Neural cell (in vitro differentiated cells): ENCODE data around the gene ROCK2. TPM values are rescaled to one million over a fixed set of nuclear protein-coding genes. Genes with fewer than 3 reads are reported as not detected.

Experiments used
- H2AFZ ChIP-seq: fragments of 200-600, 300-800 bp; sonication (generic), shearing (Covaris generic); 2 replicates; pipeline ENCODE4 v1.6.0; 2014; ENCODE audit warnings: low read depth, mild to moderate bottlenecking, antibody characterized with exemption, low read length, moderate library complexity
- H3F3A ChIP-seq: fragments of 200-600 bp; shearing (Covaris generic); 2 replicates; pipeline ENCODE4 v1.6.1; 2016; ENCODE audit warnings: mild to moderate bottlenecking, moderate library complexity, mixed read lengths, antibody characterized with exemption, low read length; ENCODE audit not compliant: insufficient read depth, poor library complexity, severe bottlenecking
- H3K27ac ChIP-seq: fragments of 200-600, 300-800 bp; sonication (generic), shearing (Covaris generic); 2 replicates; pipeline ENCODE4 v1.5.1; 2014; ENCODE audit warnings: mild to moderate bottlenecking, low read length, moderate library complexity
- H3K27me3 ChIP-seq: fragments of 300-800, 200-600 bp; sonication (generic), shearing (Covaris generic); 2 replicates; pipeline ENCODE4 v1.6.0; 2014; ENCODE audit warnings: mild to moderate bottlenecking, low read depth, low read length, moderate library complexity; ENCODE audit not compliant: insufficient read depth
- H3K36me3 ChIP-seq: fragments of 300-800, 200-600 bp; sonication (generic), shearing (Covaris generic); 2 replicates; pipeline ENCODE4 v1.5.1; 2014; ENCODE audit warnings: mild to moderate bottlenecking, antibody characterized with exemption, low read length, moderate library complexity; ENCODE audit not compliant: insufficient read depth
- H3K4me2 ChIP-seq: fragments of 300-800, 200-600 bp; sonication (generic), shearing (Covaris generic); 2 replicates; pipeline ENCODE4 v1.6.0; 2014; ENCODE audit warnings: mild to moderate bottlenecking, low read length
- H3K4me3 ChIP-seq: fragments of 300-800, 200-600 bp; sonication (generic), shearing (Covaris generic); 2 replicates; pipeline ENCODE4 v1.5.1; 2014; ENCODE audit warnings: mild to moderate bottlenecking, low read length, moderate library complexity
- H3K79me2 ChIP-seq: fragments of 200-600 bp; shearing (Covaris generic); replicated peaks from 2 replicates; pipeline ENCODE4 v1.6.0; 2014; ENCODE audit warnings: mild to moderate bottlenecking, low read length, moderate library complexity; ENCODE audit not compliant: insufficient read depth
- H3K9ac ChIP-seq: fragments of 300-800, 200-600 bp; sonication (generic), shearing (Covaris generic); 2 replicates; pipeline ENCODE4 v1.6.1; 2016; ENCODE audit warnings: mild to moderate bottlenecking, low read length, mixed read lengths
- H3K9me2 ChIP-seq: fragments of 200-600 bp; shearing (Covaris generic); 2 replicates; pipeline ENCODE4 v1.6.1; 2016; ENCODE audit warnings: mild to moderate bottlenecking, low read length, mixed read lengths; ENCODE audit not compliant: insufficient read depth
- H3K9me3 ChIP-seq: fragments of 200-600, 300-800 bp; sonication (generic), shearing (Covaris generic); 2 replicates; pipeline ENCODE4 v1.6.1; 2016; ENCODE audit warnings: mild to moderate bottlenecking, mixed run types, low read length, moderate library complexity, mixed read lengths
- H4K20me1 ChIP-seq: fragments of 200-600 bp; shearing (Covaris generic); 2 replicates; pipeline ENCODE4 v1.6.1; 2016; ENCODE audit warnings: mild to moderate bottlenecking, mixed run types; ENCODE audit not compliant: insufficient read depth
- EP300 ChIP-seq: fragments of 450-650 bp; conservative IDR thresholded peaks from 2 replicates; pipeline ENCODE4 v1.6.1; 2014; ENCODE audit warnings: antibody characterized with exemption, mild to moderate bottlenecking, moderate library complexity; ENCODE audit not compliant: poor library complexity, severe bottlenecking
- EZH2 ChIP-seq: fragments of 200-600, 300-800 bp; shearing (Covaris generic), sonication (generic); IDR thresholded peaks from 2 replicates; pipeline ENCODE4 v1.6.1; 2014; ENCODE audit warnings: antibody characterized with exemption, low read length, borderline replicate concordance, mild to moderate bottlenecking; ENCODE audit not compliant: insufficient read depth, poor library complexity, severe bottlenecking
- MXI1 ChIP-seq: fragments of 450-650 bp; conservative IDR thresholded peaks from 2 replicates; pipeline ENCODE4 v1.6.1; 2014; ENCODE audit warnings: antibody characterized with exemption, mild to moderate bottlenecking; ENCODE audit not compliant: poor library complexity, severe bottlenecking
- POLR2AphosphoS5 ChIP-seq: IDR thresholded peaks from 2 replicates; pipeline ENCODE4 v1.6.1; 2012
- RAD21 ChIP-seq: fragments of 450-650 bp; conservative IDR thresholded peaks from 2 replicates; pipeline ENCODE4 v1.6.1; 2014; ENCODE audit warnings: antibody characterized with exemption, mild to moderate bottlenecking, moderate library complexity
- REST ChIP-seq: IDR thresholded peaks from 2 replicates; pipeline ENCODE4 v1.6.1; 2012; ENCODE audit warnings: borderline replicate concordance
- SMC3 ChIP-seq: fragments of 450-650 bp; conservative IDR thresholded peaks from 2 replicates; pipeline ENCODE4 v1.6.1; 2014; ENCODE audit warnings: antibody characterized with exemption, mild to moderate bottlenecking, moderate library complexity; ENCODE audit not compliant: poor library complexity
- TAF1 ChIP-seq: IDR thresholded peaks from 2 replicates; pipeline ENCODE4 v1.6.1; 2012; ENCODE audit warnings: low read depth
- polyA plus RNA-seq: library from polyadenylated mRNA; depleted of rRNA; stranded (reverse); fragments of >200 nt; gene quantifications from 2 replicates; pipeline ENCODE4 v1.2.3, GENCODE V29; 2014
- TF ChIP-seq, protein P1 (sequence below): fragments of 450-650 bp; IDR thresholded peaks from 2 replicates; pipeline ENCODE4 v1.5.1; 2014; ENCODE audit warnings: antibody characterized with exemption, mild to moderate bottlenecking, moderate library complexity; ENCODE audit not compliant: poor library complexity, severe bottlenecking

ROCK2 gene
- polyA plus RNA-seq, 1 donor from 2014 or later, result 25.7 TPM

DNA sequence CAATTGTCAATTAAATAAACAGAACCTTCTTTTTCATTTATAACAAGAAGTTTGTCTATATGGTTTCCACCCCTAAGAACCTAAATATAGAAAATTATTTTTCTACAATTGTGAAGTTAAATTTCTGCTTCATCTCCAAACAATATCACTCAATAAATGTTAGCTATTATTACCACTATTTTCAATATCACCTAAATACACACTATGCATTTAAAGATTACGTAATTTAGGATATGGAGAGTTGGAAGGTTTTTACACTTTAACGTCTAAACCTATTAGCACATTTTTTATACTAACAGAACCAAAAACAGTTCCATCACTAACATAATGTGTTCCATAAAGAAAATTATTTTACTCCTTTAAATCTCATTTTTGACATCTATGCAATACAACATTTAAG is 48.0 kb downstream of the ROCK2 start:
- no peaks in the 10 kb centered on the region for H3K9me3 ChIP-seq
- no peak for TF ChIP-seq EZH2
- TF ChIP-seq POLR2AphosphoS5, result no peak
- TF ChIP-seq, protein P1, sequence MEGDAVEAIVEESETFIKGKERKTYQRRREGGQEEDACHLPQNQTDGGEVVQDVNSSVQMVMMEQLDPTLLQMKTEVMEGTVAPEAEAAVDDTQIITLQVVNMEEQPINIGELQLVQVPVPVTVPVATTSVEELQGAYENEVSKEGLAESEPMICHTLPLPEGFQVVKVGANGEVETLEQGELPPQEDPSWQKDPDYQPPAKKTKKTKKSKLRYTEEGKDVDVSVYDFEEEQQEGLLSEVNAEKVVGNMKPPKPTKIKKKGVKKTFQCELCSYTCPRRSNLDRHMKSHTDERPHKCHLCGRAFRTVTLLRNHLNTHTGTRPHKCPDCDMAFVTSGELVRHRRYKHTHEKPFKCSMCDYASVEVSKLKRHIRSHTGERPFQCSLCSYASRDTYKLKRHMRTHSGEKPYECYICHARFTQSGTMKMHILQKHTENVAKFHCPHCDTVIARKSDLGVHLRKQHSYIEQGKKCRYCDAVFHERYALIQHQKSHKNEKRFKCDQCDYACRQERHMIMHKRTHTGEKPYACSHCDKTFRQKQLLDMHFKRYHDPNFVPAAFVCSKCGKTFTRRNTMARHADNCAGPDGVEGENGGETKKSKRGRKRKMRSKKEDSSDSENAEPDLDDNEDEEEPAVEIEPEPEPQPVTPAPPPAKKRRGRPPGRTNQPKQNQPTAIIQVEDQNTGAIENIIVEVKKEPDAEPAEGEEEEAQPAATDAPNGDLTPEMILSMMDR, result no peak
- no peak for TF ChIP-seq TAF1
- no peak for TF ChIP-seq RAD21
- TF ChIP-seq MXI1, result no peak
- TF ChIP-seq REST, result no peak
- no peak for TF ChIP-seq SMC3
- no peak for TF ChIP-seq EP300
- H3K9ac ChIP-seq, result no peak overlapping the region
- no peaks in the 10 kb centered on the region for H3F3A ChIP-seq
- H3K4me2 ChIP-seq, result no peak overlapping the region
- no peaks in the 10 kb centered on the region for H4K20me1 ChIP-seq
- H3K27me3 ChIP-seq, result no peaks in the 10 kb centered on the region
- H3K79me2 ChIP-seq, result peaks cover 65% of the 10 kb centered on the region
- no peak overlapping the region for H3K27ac ChIP-seq
- H3K4me3 ChIP-seq, result no peak overlapping the region
- no peaks in the 10 kb centered on the region for H3K36me3 ChIP-seq
- no peaks in the 10 kb centered on the region for H3K9me2 ChIP-seq
- H2AFZ ChIP-seq, result no peak overlapping the region

DNA sequence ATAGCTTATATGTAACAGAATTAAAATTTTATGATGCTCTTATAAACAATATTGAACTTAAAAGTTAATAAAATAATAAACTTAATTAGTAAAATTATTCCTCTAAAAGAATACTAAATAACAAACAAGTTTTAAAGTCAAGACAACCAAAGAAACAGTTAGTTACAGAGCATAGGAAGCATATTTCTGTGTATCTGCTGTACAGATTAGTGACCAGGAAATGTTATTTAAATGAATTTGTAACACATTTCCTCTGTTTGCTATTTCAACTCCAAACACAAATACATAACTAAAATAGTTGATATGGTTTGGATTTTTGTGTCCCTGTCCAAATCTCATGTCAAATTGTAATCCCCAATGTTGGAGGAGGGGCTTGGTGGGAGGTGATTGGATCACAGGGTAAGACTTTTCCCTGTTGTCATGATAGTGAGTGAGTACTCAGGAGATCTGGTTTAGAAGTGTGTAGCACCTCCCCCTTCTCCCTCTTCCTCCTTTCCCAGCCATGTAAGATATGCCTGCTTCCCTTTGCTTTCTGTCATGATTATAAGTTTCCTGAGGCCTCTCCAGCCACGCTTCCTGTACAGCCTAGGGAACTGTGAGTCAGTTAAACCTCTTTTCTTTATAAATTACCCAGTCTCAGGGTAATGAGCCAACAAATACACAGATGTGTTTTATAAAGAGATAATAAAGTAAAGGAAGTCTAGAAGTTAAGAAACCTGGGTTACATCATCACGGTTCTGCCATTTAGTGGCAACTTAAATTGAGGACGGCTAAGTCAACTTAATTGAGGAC is 51.8 kb downstream of the ROCK2 start:
- no peaks in the 10 kb centered on the region for H4K20me1 ChIP-seq
- no peaks in the 10 kb centered on the region for H3K27me3 ChIP-seq
- H2AFZ ChIP-seq, result no peak overlapping the region
- no peak overlapping the region for H3K4me2 ChIP-seq
- H3K27ac ChIP-seq, result no peak overlapping the region
- H3K79me2 ChIP-seq, result peaks cover 72% of the 10 kb centered on the region
- no peak for TF ChIP-seq RAD21
- H3K36me3 ChIP-seq, result no peaks in the 10 kb centered on the region
- no peak overlapping the region for H3K9ac ChIP-seq
- H3K4me3 ChIP-seq, result no peak overlapping the region
- no peaks in the 10 kb centered on the region for H3F3A ChIP-seq
- H3K9me2 ChIP-seq, result no peaks in the 10 kb centered on the region
- no peaks in the 10 kb centered on the region for H3K9me3 ChIP-seq
